Right ventricle myocardium superior (tissue), 1 donor: ENCODE results near the gene HTD2. TPM values are rescaled to one million over a fixed set of nuclear protein-coding genes. Genes with fewer than 3 reads are reported as not detected.
"Not testable (repeated sequence)": the region's sequence is repeated elsewhere in the genome, so short reads cannot be mapped to it uniquely, and the experiment has no call there.

ENCODE experiments used
- ATAC-seq: fragments of 200-7000 bp; cut with Tn5 transposase; one replicate; pipeline ENCODE4 v1.9.1; 2020; ENCODE audit warnings: mild to moderate bottlenecking; ENCODE audit not compliant: poor library complexity
- DNase-seq: peaks from one replicate; pipeline ENCODE4 v3.0.0-alpha.2; 2020
- intact Hi-C: fragments of 100-400 bp; cut with DNase I; formaldehyde crosslinking; loops from one replicate; pipeline ENCODE4 v1.11.2; 2022
- total RNA-seq: library from RNA; stranded (reverse); fragmentation: NEBNext Ultra II Directional; extraction: Animal tissue kit (Norgen Biotek cat#: 25700); gene quantifications from one replicate; pipeline ENCODE4 v1.2.1, GENCODE V29; 2021
- donor health status: DM: no; HTN: yes; CAD: no; lungs with severe emphysema.

Gene HTD2
- total RNA-seq, 1 donor from 2014 or later, result 12.0 TPM

DNA sequence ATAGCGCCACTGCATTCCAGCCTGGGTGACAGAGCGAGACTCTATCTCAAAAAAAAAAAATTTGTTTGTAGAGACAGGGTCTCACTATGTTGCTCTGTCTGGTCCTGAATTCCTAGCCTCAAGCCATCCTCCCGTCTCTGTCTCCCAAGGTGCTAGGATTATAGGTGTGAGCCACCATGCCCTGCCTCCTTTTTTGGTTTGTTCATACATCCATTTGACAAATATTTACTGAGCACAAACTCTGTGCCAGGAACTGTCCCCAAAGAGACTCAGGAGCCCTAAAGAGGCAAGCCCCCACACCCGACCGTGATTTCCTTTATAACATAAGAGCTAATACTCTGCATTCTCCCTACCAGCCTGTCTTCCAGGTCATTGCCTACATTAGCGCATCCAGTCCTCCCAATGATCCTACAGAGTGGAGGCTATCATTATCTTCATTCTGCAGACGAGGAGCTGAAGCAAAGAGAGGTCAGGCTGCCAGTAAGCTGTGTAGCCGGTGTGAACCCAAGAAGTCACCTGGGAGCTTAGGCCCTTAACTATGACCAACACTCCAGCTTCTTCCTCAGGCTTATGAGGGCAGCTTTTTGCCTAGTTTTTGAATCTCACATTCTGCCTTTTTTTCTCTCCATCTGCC, 20.1 kb downstream of the HTD2 start:
- DNase-seq, result no peak
- intact Hi-C loops, result no loop called here
- ATAC-seq, result no peak

DNA sequence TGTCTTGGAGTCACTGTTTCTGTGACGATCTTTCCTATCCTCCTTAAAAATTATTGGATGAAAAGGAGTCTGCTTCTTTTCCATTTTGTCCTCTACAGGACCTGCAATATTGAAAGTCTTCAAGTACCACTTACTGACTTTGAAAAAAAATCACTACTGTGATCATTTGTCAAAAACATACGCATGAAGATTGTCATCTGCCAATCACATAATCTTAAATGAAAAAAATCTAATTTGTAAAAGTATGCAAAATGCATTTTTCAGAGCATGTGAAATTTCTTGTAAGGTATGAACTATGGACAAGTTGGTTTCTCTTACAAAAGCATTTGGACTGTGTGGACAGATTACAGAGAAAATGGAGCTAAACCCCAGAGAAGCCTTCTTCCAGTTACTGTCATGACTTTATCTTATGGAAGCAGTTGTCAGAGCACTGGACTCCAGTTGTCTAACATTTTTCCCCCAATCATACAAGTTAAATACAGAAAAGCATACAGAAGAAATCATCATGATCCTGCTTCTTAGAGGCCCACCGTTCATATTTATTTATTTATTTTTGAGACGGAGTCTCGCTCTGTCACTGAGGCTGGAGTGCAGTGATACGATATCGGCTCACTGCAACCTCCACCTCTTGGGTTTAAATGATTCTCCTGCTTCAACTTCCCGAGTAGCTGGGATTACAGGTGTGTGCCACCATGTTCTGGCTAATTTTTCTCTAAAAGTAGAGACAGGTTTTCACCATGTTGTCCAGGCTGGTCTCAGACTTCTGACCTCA, 23.0 kb downstream of the HTD2 start:
- DNase-seq (no peak), ATAC-seq (no peak)
- intact Hi-C loops, result no loop called here

DNA sequence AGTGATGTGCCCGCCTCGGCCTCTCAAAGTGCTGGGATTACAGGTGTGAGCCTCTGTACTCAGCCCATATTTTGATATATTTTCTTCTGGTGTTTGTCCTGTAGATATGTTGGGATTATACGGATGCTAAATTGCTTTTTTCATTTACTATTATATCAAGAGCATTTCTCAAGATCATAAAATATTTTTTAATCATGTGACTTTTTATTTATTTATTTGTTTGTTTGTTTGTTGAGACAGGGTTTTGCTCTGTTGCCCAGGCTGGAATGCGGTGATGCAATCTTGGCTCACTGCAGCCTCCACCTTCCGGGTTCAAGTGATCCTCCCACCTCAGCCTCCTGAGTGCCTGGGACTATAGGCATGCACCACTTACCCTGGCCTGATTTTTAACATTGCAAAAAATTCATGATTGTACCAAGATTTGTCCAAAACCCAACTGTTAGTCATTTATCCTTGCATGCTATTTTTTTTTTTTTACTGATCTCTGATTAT, 23.6 kb downstream of the HTD2 start:
- no peak for ATAC-seq
- intact Hi-C loops, result loop anchor here (5.0 kb wide), 2 partner anchors 87 to 167 kb away; no protein-coding TSS in a partner anchor
- DNase-seq, result no peak

DNA sequence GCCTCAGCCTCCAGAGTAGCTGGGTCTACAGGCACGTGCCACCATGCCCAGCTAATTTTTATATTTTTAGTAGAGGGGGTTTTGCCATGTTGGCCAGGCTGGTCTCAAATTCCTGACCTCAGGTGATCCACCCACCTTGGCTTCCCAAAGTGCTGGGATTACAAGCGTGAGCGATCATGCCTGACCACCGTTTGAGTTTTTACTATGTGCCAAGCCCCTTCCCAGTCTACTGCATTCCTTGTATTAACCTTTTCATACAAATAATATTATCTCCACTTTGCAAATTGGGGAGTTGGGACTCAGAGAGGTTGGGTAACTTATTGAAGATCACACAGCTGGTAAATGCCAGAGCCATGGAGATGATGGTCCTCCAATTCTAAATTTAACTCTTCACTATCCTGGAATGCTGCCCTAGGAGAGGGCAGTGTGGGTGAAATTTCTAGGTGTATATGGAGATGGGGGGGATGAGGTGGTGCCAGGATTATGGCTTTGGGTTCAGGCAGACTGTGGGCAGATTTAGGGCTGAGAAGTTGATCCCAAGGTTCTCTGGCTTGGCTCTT, 25.4 kb downstream of the HTD2 start:
- intact Hi-C loops, result loop anchor here (5.0 kb wide), 2 partner anchors 86 to 166 kb away; no protein-coding TSS in a partner anchor
- ATAC-seq, result no peak

DNA sequence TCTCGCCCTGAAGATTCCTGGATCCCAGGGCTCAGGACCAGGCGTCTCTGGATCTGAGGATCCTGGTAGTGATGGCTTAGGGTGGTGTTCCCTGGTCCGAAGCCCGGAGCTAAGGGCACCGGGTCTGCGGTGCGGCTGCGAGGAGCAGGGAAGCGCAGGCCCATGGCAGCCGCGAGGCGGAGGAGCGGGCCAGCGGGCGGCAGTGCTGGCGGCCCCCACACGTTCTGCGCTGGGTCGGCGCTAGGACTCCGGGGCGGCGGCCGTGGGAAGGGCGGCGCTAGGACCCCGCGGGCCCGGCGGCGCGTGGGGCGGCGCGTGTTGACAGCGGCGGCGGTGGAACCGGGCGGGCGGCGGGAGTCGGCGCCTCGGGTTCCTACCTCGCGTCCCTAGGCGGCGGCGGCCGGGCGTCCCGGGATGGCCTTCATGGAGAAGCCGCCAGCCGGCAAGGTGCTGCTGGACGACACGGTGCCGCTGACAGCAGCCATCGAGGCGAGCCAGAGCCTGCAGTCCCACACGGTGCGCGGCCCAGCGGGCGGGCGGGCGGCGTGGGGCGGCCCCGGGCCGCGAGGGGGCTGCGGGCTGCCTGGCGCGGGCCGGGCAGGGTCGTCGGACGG, 26.4 kb downstream of the HTD2 start, which contains the start of gene PXK:
Gene PXK, plus strand, starts transcription at position 318 of the 614 bp plus-strand sequence. Its CDS starts 97 bp downstream, at position 415.
- ATAC-seq (peak; percentile 98), DNase-seq (peak; percentile 91)
- intact Hi-C loops, result loop anchor here (5.0 kb wide), 2 partner anchors 85 to 165 kb away; no protein-coding TSS in a partner anchor

More for the DNA sequence above, 25.4 kb downstream of the HTD2 start:
- no peak for DNase-seq

DNA sequence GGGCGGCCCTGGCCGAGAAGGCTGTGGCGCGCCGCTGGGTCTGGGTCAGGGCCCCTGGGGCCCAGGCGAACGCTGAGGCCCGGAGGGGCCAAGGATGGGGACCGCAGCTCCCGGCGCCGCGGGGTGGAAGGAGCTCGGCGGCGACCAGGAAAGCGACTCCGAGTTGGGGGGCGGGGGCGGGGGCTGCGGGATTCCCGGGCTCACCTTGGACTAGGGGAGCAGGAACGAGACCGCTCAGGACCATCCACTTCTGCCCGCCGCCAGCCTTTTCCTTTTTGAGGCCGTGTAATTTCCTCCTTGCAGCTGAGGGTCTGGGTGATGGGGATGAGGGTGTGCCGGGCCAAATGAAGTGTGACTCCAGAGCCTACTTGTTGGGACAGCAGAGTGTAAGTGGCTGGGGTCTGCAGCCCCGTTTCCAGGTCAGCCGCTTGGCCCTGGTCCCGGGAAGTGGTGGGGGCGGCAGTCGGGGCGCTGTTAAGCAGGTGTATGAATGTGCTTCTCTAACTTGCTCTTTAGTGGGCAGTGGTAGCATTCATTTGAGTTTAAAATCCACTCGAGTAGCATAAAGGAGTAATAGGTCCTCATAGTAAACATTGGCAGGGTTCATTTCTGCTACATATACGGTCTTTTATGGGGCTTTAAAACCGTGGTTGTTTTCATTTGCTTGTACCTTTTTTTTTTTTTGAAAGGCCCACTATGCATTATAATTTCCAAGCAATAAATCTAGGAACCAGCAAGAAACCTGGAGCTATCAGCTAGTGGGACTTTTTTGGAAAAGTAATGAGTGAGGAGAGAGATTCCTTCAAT, 27.1 kb downstream of the HTD2 start:
- intact Hi-C loops, result loop anchor here (5.0 kb wide), 2 partner anchors 84 to 164 kb away; no protein-coding TSS in a partner anchor
- ATAC-seq (peak; percentile 20), DNase-seq (peak; percentile 46)

GRCh38 chr3:58334013-58334321, 27.6 kb downstream of the HTD2 start:
- intact Hi-C loops, result loop anchor here (5.0 kb wide), 2 partner anchors 83 to 163 kb away; no protein-coding TSS in a partner anchor
- ATAC-seq, result no peak
- DNase-seq, result no peak

DNA sequence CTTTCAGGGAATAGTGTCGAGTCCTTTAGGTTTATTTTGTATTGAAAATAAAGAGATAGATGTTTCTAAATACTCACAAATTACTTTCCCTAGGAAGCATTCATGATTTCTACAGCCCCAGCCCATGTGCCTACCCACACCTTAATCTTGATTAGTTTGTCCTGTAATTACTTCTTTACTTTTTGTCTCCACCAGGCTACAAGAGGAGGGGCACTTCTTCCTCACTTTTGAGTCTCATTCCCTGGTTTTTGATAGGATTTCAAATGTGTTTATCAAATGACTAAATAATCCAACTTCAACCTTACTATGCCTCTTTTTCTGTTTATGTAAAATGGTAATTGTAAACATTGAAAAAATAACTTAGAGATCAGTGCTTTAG, 28.2 kb downstream of the HTD2 start:
- DNase-seq (no peak), ATAC-seq (no peak)
- intact Hi-C loops, result loop anchor here (5.0 kb wide), 2 partner anchors 83 to 163 kb away; no protein-coding TSS in a partner anchor

GRCh38 chr3:58335652-58335947, 29.3 kb downstream of the HTD2 start:
- intact Hi-C loops, result no loop called here
- ATAC-seq, result no peak

GRCh38 chr3:58336135-58336882, 30.0 kb downstream of the HTD2 start:
- DNase-seq, result no peak
- ATAC-seq, result no peak
- intact Hi-C loops, result no loop called here

More at GRCh38 chr3:58335652-58335947, 29.3 kb downstream of the HTD2 start:
- DNase-seq, result no peak

DNA sequence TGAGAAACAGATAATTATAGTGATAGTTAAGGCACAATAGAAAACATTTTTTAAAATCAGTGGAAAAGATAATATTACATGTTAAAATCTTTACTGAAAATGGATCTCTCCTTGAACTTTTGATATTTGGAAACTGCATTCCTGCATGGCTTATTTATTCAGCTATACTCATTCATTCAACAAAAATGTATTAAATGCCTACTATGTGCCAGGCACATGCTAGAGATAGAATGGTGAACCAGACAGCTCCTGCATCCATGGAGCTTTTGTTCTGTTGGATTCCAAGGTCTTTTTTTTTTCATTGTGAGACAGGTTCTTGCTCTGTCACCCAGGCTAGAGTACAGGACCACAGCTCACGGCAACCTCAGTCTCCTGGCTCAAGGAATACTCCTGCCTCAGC, 30.9 kb downstream of the HTD2 start:
- ATAC-seq, result no peak
- no peak for DNase-seq
- intact Hi-C loops, result no loop called here

GRCh38 chr3:58339146-58339545, 32.8 kb downstream of the HTD2 start:
- DNase-seq, ATAC-seq, intact Hi-C loops: not testable (repeated sequence)

DNA sequence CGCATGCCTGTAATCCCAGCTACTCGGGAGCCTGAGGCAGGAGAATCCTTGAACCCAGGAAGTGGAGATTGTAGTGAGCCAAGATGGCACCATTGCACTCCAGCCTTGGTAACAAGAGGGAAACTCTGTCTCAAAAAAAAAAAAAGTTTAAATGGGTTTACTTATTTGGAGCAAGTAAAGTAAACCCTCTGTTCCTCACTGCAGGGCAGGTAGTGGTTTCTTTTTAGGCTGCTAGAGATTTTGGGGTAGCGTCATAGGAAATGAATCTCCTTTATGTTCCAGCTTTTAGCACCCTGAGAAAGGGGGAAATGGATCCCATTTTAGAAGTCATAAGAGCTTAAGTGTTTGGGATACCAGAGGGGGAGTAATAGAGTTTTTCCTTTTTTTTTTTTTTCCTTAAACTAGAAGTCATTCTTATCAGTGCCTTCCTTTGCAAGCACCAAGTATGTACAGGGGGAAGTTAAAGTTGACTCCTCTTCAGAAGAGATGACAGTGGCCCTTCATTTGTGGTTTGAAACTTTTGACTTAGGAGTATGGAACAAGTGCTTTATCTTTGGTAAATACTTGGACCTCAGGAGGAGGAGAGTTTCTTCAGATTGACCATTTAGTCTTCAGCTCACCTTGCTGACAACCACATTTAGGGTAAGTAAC, 34.4 kb downstream of the HTD2 start:
- intact Hi-C loops, result no loop called here
- DNase-seq, result no peak
- ATAC-seq, result no peak

- intact Hi-C loops, result no loop called here
- DNase-seq (no peak), ATAC-seq (no peak)
Observed at GRCh38 chr3:58341376-58341775, 35.1 kb downstream of the HTD2 start.

DNA sequence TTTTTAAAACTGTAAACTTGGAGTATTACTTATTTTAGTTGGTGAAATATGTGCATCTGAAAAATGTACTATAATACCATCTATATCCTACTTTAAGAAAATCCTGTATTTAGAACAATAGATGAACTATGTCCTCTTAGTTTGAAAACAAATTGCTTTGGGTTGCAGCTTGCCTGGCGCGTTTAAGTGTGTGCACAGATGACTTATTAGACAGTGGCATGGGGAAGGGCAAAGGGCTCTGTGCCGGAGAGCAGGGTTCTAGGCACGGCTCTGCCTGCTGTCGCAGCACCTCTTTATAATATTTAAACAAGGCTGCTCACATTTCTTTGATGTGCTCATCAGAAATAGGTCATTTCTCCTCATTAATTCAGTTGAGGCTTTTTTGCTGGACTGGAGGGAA, 36.4 kb downstream of the HTD2 start:
- ATAC-seq (no peak), DNase-seq (no peak)
- intact Hi-C loops, result no loop called here

DNA sequence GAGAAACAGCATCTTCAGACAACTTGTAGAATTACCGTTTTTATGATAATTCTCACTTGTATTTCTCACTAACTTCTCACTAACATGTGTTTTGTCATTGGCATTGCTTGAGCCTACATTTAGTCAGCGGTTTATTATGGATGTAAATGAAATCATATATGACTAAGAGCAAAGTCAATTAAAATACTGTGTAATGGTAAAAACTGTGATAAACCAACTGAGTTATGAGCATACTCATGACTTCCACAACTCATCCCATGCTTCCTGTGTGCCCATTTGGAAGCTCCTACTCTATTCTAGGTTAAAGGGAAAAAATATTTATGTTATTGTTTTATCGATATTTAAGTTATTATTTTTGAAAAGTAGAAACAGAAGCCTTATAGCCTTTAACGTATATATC, 39.1 kb downstream of the HTD2 start:
- intact Hi-C loops, result no loop called here
- DNase-seq, result no peak
- ATAC-seq, result no peak

- intact Hi-C loops, result no loop called here
- no peak for ATAC-seq
Observed at GRCh38 chr3:58346368-58346767, 40.0 kb downstream of the HTD2 start.

More at GRCh38 chr3:58346368-58346767, 40.0 kb downstream of the HTD2 start:
- no peak for DNase-seq
